Measurements from ENCODE around the gene GPR173.

Gene GPR173

GRCh38 chrX:53088136-53088974 is 39.8 kb downstream of the GPR173 start:
- peak in 51 of 56 donors; percentile 6 to 83 (median 50) for DNase-seq

GRCh38 chrX:53089224-53089842 is 40.7 kb downstream of the GPR173 start:
- peak in 27 of 56 donors; percentile 1 to 66 (median 19) for DNase-seq

GRCh38 chrX:53089925-53090324 is 41.3 kb downstream of the GPR173 start:
- no peak for DNase-seq

GRCh38 chrX:53091354-53091753 is 42.8 kb downstream of the GPR173 start:
- DNase-seq, result no peak

- DNase-seq, result peak in 44 of 56 donors; percentile 4 to 75 (median 34)
Observed at GRCh38 chrX:53093177-53093655, 44.6 kb downstream of the GPR173 start.

GRCh38 chrX:53093748-53094581 is 45.4 kb downstream of the GPR173 start, which contains the start of gene KANTR:
Gene KANTR (plus strand): TSS chrX:53094142. CDS start chrX:53124273, 30,131 bp downstream.
- DNase-seq, result peak in 55 of 56 donors; percentile 20 to 91 (median 77)

- no peak for DNase-seq
Observed at GRCh38 chrX:53094582-53094905, 46.0 kb downstream of the GPR173 start.

GRCh38 chrX:53095796-53096195 is 47.2 kb downstream of the GPR173 start:
- DNase-seq, result no peak

- DNase-seq, result no peak
Observed at GRCh38 chrX:53114864-53115549, 66.4 kb downstream of the GPR173 start.

- DNase-seq, result no peak
Observed at GRCh38 chrX:53115550-53115874, 66.9 kb downstream of the GPR173 start.

- peak in 4 of 56 donors; percentile 1 to 8 (median 3) for DNase-seq
Observed at GRCh38 chrX:53116101-53116500, 67.5 kb downstream of the GPR173 start.

- peak in 3 of 56 donors; percentile 0 to 1 (median 0) for DNase-seq
Observed at GRCh38 chrX:53122013-53122412, 73.4 kb downstream of the GPR173 start.

GRCh38 chrX:53125506-53125905 is 76.9 kb downstream of the GPR173 start:
- no peak for DNase-seq

GRCh38 chrX:53126377-53126776 is 77.8 kb downstream of the GPR173 start:
- DNase-seq, result no peak

- no peak for DNase-seq
Observed at GRCh38 chrX:53128097-53128749, 79.6 kb downstream of the GPR173 start.

Measured in amygdala (tissue), 56 donors.